HFFc6 (cell line): ENCODE data around the gene FARS2. TPM values are rescaled to one million over a fixed set of nuclear protein-coding genes. Genes with fewer than 3 reads are reported as not detected.

Experiments used
- DNase-seq: peaks from one replicate; pipeline ENCODE4 v3.0.0-alpha.2; 2018
- H3K27ac Mint-ChIP-seq: 2 replicates; pipeline ENCODE4 v1.8.0; 2020; ENCODE audit warnings: mild to moderate bottlenecking, mixed read lengths
- H3K27me3 Mint-ChIP-seq: 2 replicates; pipeline ENCODE4 v1.8.0; 2021; ENCODE audit warnings: mild to moderate bottlenecking, moderate library complexity, mixed read lengths; ENCODE audit not compliant: insufficient read depth
- H3K36me3 Mint-ChIP-seq: 2 replicates; pipeline ENCODE4 v1.8.0; 2021; ENCODE audit warnings: low read depth, mixed read lengths
- H3K4me1 Mint-ChIP-seq: 2 replicates; pipeline ENCODE4 v1.8.0; 2020; ENCODE audit warnings: low read depth, mixed read lengths
- H3K4me3 Mint-ChIP-seq: 2 replicates; pipeline ENCODE4 v1.8.0; 2020; ENCODE audit warnings: mild to moderate bottlenecking, moderate library complexity, mixed read lengths
- H3K9me3 Mint-ChIP-seq: 2 replicates; pipeline ENCODE4 v1.8.0; 2020; ENCODE audit warnings: mild to moderate bottlenecking, mixed read lengths
- CTCF ChIP-seq: fragments of 200-600 bp; sonication (generic); IDR thresholded peaks from 2 replicates; pipeline ENCODE4 v1.5.0; 2021; ENCODE audit warnings: antibody characterized with exemption, mild to moderate bottlenecking
- total RNA-seq, 6 experiments: library from RNA; stranded (reverse); fragmentation: NEBNext Ultra II Directional; extraction: Animal tissue kit (Norgen Biotek cat#: 25700); gene quantifications; 2 replicates in 1 of 6; 3 replicates in 5 of 6; pipeline ENCODE4 v1.2.3, GENCODE V29; 2021

FARS2 gene
- total RNA-seq, 6 experiments from 2014 or later = 11.5 to 16.4 (median 13.1) TPM

- Mint-ChIP-seq H3K36me3 (no peaks in the 10 kb centered on the region), H3K9me3 (no peaks in the 10 kb centered on the region), H3K27me3 (peaks cover 4% of the 10 kb centered on the region), H3K4me1 (peaks cover 30% of the 10 kb centered on the region), H3K27ac (no peak overlapping the region), H3K4me3 (no peak overlapping the region)
- peak; percentile 37 for TF ChIP-seq CTCF
- DNase-seq = no peak
Measured at GRCh38 chr6:5746053-5746758, 484.9 kb downstream of the FARS2 start.

GRCh38 chr6:5746759-5747130 lies 485.4 kb downstream of the FARS2 start:
- Mint-ChIP-seq H3K27me3 (peaks cover 4% of the 10 kb centered on the region), H3K36me3 (no peaks in the 10 kb centered on the region), H3K27ac (no peak overlapping the region), H3K4me1 (peaks cover 35% of the 10 kb centered on the region), H3K4me3 (no peak overlapping the region), H3K9me3 (no peaks in the 10 kb centered on the region)
- DNase-seq = no peak
- no peak for TF ChIP-seq CTCF

- Mint-ChIP-seq H3K4me3 (no peak overlapping the region), H3K4me1 (peaks cover 42% of the 10 kb centered on the region), H3K27ac (no peak overlapping the region), H3K36me3 (no peaks in the 10 kb centered on the region), H3K9me3 (no peaks in the 10 kb centered on the region), H3K27me3 (peaks cover 4% of the 10 kb centered on the region)
- no peak for DNase-seq
- TF ChIP-seq CTCF = no peak
Measured at GRCh38 chr6:5747379-5747778, 486.1 kb downstream of the FARS2 start.

DNA sequence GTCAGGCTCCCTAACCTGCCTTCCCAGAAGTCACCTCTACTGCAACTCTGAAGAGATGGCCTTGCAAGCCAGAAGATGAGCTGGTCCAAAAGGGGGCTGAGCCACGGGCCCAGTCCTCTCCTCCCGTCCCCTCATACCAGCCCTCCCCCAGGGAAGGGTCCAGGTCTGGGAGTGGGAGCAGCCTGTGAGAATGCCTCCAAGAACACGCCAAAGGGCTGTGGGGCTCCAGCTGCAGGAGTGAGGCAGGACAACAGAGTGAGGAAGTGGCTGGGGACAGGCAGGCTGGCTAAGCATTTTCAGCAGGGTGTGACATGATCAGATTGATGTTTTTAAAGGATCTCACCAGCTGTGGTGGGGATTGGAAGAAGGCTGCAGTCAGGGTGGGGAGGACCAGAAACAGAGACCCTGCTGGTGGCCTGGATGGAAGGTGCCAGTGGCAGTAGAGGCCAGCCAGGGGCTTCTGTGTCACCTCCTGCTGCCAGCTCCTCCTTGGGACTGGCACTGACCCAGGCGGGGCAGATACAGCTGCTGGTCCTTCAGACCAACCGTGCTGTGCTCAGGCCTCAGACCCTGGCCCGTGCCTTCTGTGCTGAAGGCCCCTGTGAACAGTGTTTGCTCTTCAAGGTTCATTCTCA lies 487.8 kb downstream of the FARS2 start:
- peaks cover 9% of the 10 kb centered on the region for H3K36me3 Mint-ChIP-seq
- peaks cover 4% of the 10 kb centered on the region for H3K27me3 Mint-ChIP-seq
- TF ChIP-seq CTCF = no peak
- peaks cover 49% of the 10 kb centered on the region for H3K4me1 Mint-ChIP-seq
- H3K9me3 Mint-ChIP-seq = peaks cover 6% of the 10 kb centered on the region
- no peak for DNase-seq
- no peak overlapping the region for H3K27ac Mint-ChIP-seq
- H3K4me3 Mint-ChIP-seq = no peak overlapping the region

GRCh38 chr6:5749651-5750215 lies 488.4 kb downstream of the FARS2 start:
- peaks cover 15% of the 10 kb centered on the region for H3K36me3 Mint-ChIP-seq
- H3K4me3 Mint-ChIP-seq = no peak overlapping the region
- DNase-seq = no peak
- peaks cover 4% of the 10 kb centered on the region for H3K27me3 Mint-ChIP-seq
- TF ChIP-seq CTCF = no peak
- peaks cover 49% of the 10 kb centered on the region for H3K4me1 Mint-ChIP-seq
- H3K27ac Mint-ChIP-seq = no peak overlapping the region
- peaks cover 12% of the 10 kb centered on the region for H3K9me3 Mint-ChIP-seq
